Parathyroid adenoma (tissue), 2 donors: ENCODE data around the gene ABCC11.

Experiments used
- H2AFZ ChIP-seq: fragments of 300-600 bp; sonication (generic); one replicate; pipeline ENCODE4 v1.7.0; 2017; ENCODE audit warnings: antibody characterized with exemption, mild to moderate bottlenecking
- H3K27ac ChIP-seq: fragments of 300-600 bp; sonication (generic); one replicate; pipeline ENCODE4 v1.7.0; 2017
- H3K27me3 ChIP-seq: fragments of 300-600 bp; sonication (generic); one replicate; pipeline ENCODE4 v1.7.0; 2017; ENCODE audit warnings: low read length; ENCODE audit not compliant: control insufficient read depth, insufficient read depth
- H3K36me3 ChIP-seq: fragments of 300-600 bp; sonication (generic); one replicate; pipeline ENCODE4 v1.7.0; 2017; ENCODE audit warnings: low read length; ENCODE audit not compliant: control insufficient read depth, insufficient read depth
- H3K4me1 ChIP-seq: fragments of 300-600 bp; sonication (generic); one replicate; pipeline ENCODE4 v1.7.0; 2017; ENCODE audit warnings: control low read depth
- H3K4me2 ChIP-seq: fragments of 300-600 bp; sonication (generic); one replicate; pipeline ENCODE4 v1.7.0; 2017; ENCODE audit warnings: low read length
- H3K4me3 ChIP-seq: fragments of 300-600 bp; sonication (generic); one replicate; pipeline ENCODE4 v1.7.0; 2017; ENCODE audit warnings: low read depth, low read length
- H3K79me2 ChIP-seq: fragments of 300-600 bp; sonication (generic); one replicate; pipeline ENCODE4 v1.7.0; 2017; ENCODE audit warnings: control low read depth
- H3K9ac ChIP-seq: fragments of 300-600 bp; sonication (generic); one replicate; pipeline ENCODE4 v1.7.0; 2017; ENCODE audit warnings: mild to moderate bottlenecking
- H3K9me3 ChIP-seq: fragments of 300-600 bp; sonication (generic); one replicate; pipeline ENCODE4 v1.7.0; 2017; ENCODE audit warnings: low read length; ENCODE audit not compliant: control insufficient read depth
- TF ChIP-seq, protein P1 (sequence below): fragments of 300-600 bp; sonication (generic); IDR thresholded peaks from one replicate; pipeline ENCODE4 v1.7.0; 2017; ENCODE audit warnings: antibody characterized with exemption, mild to moderate bottlenecking
- donor health status: primary hyperparathyroidism.

The ABCC11 gene

DNA sequence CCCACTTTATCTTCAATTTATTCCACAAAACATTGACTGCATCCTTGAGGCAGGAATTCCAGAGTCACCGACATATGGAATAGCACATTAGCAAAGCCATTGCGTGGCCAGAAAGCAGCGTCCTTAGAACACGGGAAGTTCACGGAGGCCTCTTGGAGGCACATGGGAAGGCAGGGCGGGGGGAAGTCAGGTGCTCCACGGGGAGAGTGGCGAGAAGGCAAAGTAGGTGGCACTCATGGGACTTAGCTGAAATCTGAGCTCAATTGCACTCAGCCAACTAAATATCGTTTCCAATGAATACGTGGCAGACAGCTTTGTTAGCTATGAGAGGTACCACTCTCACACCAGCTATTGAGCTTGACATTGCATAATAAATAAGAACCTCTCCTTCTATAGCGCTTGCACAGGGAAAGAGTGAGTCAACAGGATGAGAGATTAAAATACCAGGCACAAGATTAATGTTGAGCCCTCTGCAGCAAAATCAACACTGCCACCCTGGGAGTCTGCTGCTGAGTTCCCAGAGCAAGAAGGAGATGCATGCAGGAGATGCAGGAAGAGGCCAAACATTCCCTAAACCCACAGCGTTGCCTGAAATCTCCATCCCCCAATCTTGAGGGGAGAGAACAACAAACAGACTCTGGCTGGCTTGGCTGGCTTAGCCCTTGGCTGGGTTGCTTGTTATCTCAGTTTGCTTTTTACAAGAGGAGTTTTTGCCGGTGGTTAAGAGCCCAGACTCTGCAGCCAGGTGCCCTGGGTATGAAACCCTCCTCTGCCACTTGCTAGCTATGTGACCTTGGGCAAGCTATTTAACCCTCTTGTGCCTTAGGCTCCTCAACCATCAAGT lies 120.3 kb downstream of the ABCC11 start:
- H3K9me3 ChIP-seq, result no peaks in the 10 kb centered on the region
- TF ChIP-seq, protein P1, sequence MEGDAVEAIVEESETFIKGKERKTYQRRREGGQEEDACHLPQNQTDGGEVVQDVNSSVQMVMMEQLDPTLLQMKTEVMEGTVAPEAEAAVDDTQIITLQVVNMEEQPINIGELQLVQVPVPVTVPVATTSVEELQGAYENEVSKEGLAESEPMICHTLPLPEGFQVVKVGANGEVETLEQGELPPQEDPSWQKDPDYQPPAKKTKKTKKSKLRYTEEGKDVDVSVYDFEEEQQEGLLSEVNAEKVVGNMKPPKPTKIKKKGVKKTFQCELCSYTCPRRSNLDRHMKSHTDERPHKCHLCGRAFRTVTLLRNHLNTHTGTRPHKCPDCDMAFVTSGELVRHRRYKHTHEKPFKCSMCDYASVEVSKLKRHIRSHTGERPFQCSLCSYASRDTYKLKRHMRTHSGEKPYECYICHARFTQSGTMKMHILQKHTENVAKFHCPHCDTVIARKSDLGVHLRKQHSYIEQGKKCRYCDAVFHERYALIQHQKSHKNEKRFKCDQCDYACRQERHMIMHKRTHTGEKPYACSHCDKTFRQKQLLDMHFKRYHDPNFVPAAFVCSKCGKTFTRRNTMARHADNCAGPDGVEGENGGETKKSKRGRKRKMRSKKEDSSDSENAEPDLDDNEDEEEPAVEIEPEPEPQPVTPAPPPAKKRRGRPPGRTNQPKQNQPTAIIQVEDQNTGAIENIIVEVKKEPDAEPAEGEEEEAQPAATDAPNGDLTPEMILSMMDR, result no peak
- H3K4me1 ChIP-seq, result no peaks in the 10 kb centered on the region
- no peak overlapping the region for H2AFZ ChIP-seq
- no peaks in the 10 kb centered on the region for H3K27me3 ChIP-seq
- H3K36me3 ChIP-seq, result no peaks in the 10 kb centered on the region
- no peak overlapping the region for H3K4me3 ChIP-seq
- H3K9ac ChIP-seq, result no peak overlapping the region
- no peaks in the 10 kb centered on the region for H3K79me2 ChIP-seq
- H3K4me2 ChIP-seq, result no peak overlapping the region
- no peak overlapping the region for H3K27ac ChIP-seq

- no peaks in the 10 kb centered on the region for H3K27me3 ChIP-seq
- H3K27ac ChIP-seq, result no peak overlapping the region
- TF ChIP-seq, protein P1, result no peak
- no peaks in the 10 kb centered on the region for H3K4me1 ChIP-seq
- no peak overlapping the region for H3K9ac ChIP-seq
- H3K9me3 ChIP-seq, result no peaks in the 10 kb centered on the region
- H3K4me2 ChIP-seq, result no peak overlapping the region
- no peak overlapping the region for H3K4me3 ChIP-seq
- H3K36me3 ChIP-seq, result no peaks in the 10 kb centered on the region
- H3K79me2 ChIP-seq, result no peaks in the 10 kb centered on the region
- no peak overlapping the region for H2AFZ ChIP-seq
These were observed 121.5 kb downstream of the ABCC11 start for GRCh38 chr16:48125888-48126287.

GRCh38 chr16:48124266-48124665 lies 123.1 kb downstream of the ABCC11 start:
- no peaks in the 10 kb centered on the region for H3K36me3 ChIP-seq
- no peaks in the 10 kb centered on the region for H3K9me3 ChIP-seq
- no peaks in the 10 kb centered on the region for H3K4me1 ChIP-seq
- H3K9ac ChIP-seq, result no peak overlapping the region
- no peaks in the 10 kb centered on the region for H3K27me3 ChIP-seq
- no peak overlapping the region for H3K4me3 ChIP-seq
- H3K27ac ChIP-seq, result no peak overlapping the region
- TF ChIP-seq, protein P1, result no peak
- H2AFZ ChIP-seq, result no peak overlapping the region
- H3K4me2 ChIP-seq, result no peak overlapping the region
- no peaks in the 10 kb centered on the region for H3K79me2 ChIP-seq

- Histone ChIP-seq H3K4me3 (no peak overlapping the region), H3K9me3 (no peaks in the 10 kb centered on the region), H3K27me3 (no peaks in the 10 kb centered on the region), H3K4me2 (no peak overlapping the region), H2AFZ (no peak overlapping the region), H3K4me1 (no peaks in the 10 kb centered on the region), H3K36me3 (no peaks in the 10 kb centered on the region), H3K9ac (no peak overlapping the region), H3K79me2 (no peaks in the 10 kb centered on the region), H3K27ac (no peak overlapping the region)
- TF ChIP-seq, protein P1, result no peak
These were observed 124.1 kb downstream of the ABCC11 start for GRCh38 chr16:48123104-48123788.
